ENCODE results near the gene OR2M2. TPM values are rescaled to one million over a fixed set of nuclear protein-coding genes. Genes with fewer than 3 reads are reported as not detected.

The OR2M2 gene, protein sequence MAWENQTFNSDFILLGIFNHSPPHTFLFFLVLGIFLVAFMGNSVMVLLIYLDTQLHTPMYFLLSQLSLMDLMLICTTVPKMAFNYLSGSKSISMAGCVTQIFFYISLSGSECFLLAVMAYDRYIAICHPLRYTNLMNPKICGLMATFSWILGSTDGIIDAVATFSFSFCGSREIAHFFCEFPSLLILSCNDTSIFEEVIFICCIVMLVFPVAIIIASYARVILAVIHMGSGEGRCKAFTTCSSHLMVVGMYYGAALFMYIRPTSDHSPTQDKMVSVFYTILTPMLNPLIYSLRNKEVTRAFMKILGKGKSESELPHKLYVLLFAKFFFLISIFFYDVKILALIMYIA
- not detected for total RNA-seq

DNA sequence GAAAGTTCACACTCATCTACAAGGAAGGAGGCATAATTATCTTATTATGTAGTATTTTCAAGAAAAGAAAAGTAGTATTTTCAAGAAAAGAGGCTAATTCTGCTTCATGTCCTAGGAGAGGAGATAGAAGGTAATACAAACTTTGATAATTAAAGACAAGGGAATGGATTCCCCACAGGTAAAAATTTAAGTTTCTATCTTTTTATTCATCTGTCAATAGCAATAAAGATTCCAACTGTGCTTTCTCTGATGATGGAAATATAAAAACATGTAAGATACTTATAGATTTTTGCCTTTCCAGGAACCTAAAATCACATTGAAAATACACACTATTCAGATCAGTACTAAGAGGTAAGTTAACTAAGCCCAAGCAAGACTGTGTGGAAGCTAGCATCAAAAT is at the start of gene OR2M2:
Gene OR2M2 (plus strand): TSS at position 301 of the 400 bp plus-strand sequence. CDS start 5,165 bp downstream, outside the sequence.
- TF ChIP-seq, protein P1, sequence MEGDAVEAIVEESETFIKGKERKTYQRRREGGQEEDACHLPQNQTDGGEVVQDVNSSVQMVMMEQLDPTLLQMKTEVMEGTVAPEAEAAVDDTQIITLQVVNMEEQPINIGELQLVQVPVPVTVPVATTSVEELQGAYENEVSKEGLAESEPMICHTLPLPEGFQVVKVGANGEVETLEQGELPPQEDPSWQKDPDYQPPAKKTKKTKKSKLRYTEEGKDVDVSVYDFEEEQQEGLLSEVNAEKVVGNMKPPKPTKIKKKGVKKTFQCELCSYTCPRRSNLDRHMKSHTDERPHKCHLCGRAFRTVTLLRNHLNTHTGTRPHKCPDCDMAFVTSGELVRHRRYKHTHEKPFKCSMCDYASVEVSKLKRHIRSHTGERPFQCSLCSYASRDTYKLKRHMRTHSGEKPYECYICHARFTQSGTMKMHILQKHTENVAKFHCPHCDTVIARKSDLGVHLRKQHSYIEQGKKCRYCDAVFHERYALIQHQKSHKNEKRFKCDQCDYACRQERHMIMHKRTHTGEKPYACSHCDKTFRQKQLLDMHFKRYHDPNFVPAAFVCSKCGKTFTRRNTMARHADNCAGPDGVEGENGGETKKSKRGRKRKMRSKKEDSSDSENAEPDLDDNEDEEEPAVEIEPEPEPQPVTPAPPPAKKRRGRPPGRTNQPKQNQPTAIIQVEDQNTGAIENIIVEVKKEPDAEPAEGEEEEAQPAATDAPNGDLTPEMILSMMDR (IDR thresholded peaks at IDR 0.05; ENCODE audit: low read depth): no peak

DNA sequence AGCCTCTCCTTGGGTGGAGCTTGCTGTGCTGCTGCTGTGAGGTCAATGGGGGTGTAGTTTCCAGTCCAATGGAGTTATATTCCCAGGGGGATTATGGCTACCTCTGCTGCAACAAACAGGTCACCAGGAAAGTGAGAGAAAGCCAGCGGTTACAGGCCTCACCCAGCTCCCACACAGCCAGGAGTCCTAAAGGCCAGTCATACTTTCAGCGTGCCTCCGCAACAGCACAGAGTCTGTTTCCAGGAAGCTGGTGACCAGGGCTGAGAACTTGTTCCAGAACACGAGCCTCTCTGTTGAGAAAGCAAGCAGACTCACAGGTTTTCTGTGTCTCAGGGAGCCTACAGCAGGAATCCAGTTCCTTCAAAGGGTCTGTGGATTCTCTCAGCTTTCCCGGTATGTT is 47.0 kb upstream of the OR2M2 start:
- TF ChIP-seq, protein P1 (IDR thresholded peaks at IDR 0.05; ENCODE audit: low read depth): no peak

DNA sequence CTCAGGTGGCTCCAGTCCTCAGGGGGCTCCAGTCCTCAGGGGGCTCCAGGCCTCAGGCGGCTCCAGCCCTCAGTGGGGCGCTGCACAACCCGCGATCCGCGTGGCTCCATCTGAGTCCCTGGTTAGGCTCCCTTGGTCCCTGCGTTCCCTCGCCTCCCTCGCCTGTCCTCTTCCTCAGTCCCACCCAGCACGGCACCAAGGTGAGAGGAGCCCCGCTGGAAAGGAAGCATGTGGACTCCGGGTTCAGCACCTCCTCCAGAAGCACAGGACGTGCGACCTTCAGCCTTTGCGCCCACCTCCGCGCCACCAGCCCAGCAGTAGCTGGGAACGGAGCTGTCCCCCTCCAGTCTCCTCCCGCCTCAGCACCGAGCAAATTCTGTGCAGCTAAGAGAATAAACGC is 37.8 kb upstream of the OR2M2 start:
- TF ChIP-seq, protein P1 (IDR thresholded peaks at IDR 0.05; ENCODE audit: low read depth): no peak

DNA sequence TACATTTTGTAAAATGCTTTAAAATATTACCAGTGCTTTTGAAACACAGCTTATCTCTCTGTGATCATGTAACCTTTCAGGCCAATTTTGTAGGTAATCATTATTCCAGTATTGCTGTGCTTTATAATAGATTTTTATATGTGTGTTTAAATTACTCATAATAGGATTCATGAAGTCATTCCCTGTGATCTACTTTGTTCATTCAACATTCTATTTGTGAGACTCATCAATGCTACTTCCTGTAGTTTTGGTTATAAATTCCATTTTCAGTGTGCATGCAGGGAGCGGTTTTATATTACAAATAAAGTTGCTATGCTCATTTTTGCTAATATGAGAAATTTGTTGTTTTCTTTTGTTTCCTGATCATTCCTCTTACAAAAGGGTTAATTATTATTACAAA is 33.8 kb upstream of the OR2M2 start:
- TF ChIP-seq, protein P1 (IDR thresholded peaks at IDR 0.05; ENCODE audit: low read depth): no peak

DNA sequence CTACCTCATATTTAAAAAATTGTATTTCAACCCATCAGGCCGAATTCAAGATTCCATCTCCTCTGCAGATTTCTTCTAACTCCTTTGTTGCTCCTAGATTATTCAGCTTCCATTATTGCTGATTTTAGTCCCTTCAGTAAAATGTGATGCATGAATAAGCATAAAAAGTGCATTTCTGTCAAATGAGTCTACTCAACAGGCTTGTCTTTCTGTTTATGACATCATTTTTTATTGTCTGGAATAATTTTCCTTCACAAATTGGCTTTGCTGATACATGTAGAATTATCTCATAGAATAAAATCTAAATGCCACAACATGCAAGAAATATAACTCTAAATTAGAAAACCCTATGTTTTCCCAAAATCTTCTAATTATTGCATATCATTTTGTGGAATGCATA is 31.3 kb upstream of the OR2M2 start:
- TF ChIP-seq, protein P1 (IDR thresholded peaks at IDR 0.05; ENCODE audit: low read depth): no peak

DNA sequence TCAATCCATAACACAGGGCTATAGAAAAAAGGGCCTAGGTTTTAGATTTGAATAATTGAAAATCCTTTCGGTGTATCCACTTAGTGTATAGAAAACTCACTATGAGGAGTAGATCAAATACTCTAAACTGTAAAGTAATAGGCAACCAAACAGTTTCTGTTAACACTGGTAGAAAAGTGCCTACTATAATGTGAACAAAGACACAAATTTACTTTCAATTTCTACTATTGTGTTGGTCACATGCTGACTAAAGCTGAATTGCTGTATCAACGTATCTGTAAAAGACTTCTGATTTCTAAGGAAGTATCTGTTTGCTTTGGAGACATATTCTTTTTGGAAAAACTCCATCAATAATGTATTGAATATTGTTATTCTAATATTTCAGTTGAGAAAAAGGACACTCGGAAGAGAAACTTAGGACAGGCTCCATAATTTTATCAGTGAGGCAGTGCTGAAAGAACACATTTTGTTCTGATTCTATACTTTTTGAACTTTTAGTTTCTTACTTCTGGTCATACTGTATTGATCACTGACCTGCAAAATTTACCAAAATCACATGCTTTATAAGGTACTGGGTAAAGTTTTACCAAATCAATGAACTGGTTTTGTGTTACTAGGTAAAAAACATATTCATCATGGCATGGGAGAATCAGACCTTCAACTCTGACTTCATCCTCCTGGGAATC is 30.0 kb upstream of the OR2M2 start, which contains the start of gene OR2M5:
Gene OR2M5 (plus strand): TSS at position 636 of the 686 bp plus-strand sequence. CDS start 0 bp downstream, at position 636.
- TF ChIP-seq, protein P1 (IDR thresholded peaks at IDR 0.05; ENCODE audit: low read depth): no peak

DNA sequence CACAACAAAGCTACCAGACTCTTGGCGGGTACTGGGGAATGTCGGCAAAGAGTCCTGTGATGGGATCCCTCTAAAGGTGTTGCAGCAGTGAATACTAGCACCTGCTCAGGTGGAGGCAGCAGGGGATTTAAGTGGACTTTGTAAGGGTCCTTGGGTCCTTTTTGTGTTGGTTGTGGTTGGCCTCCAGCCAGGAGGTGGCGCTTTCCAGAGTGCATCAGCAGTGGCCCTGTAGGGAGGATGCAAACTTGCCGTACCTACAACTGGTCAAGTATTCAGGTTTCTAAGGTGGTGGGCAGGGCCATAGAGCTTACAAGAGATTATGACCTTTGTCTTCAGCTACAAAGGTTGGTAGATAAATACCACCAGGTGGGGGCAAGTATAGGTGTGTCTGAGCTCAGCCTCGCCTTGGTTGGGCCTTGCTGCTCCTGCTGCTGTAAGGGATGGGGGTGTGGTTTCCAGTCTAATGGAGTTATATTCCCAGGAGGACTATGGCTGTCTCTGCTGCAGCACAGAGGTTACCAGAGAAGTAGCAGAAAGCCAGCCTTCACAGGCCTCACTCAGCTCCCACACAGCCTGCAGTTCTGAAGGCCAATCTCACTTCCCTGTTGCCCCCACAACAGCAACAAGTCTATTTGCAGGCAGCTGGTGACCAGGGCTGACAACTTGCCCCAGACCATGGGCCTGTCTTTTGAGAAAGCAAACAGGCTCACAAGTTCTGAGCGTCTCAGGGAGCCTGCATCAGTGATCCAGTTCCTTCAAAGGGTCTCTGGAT is 22.4 kb upstream of the OR2M2 start:
- TF ChIP-seq, protein P1 (IDR thresholded peaks at IDR 0.05; ENCODE audit: low read depth): no peak
